Ammon's horn (tissue), 1 donor: ENCODE results near the gene FADS1.

Experiments used
- DNase-seq: peaks from one replicate; pipeline ENCODE4 v3.0.0-alpha.2; 2016; ENCODE audit warnings: low spot score

FADS1 gene

GRCh38 chr11:61826930-61827570, 10.2 kb upstream of the FADS1 start:
- peak; percentile 68 for DNase-seq

- no peak for DNase-seq
Observed at GRCh38 chr11:61820174-61820573, 3.4 kb upstream of the FADS1 start.

DNA sequence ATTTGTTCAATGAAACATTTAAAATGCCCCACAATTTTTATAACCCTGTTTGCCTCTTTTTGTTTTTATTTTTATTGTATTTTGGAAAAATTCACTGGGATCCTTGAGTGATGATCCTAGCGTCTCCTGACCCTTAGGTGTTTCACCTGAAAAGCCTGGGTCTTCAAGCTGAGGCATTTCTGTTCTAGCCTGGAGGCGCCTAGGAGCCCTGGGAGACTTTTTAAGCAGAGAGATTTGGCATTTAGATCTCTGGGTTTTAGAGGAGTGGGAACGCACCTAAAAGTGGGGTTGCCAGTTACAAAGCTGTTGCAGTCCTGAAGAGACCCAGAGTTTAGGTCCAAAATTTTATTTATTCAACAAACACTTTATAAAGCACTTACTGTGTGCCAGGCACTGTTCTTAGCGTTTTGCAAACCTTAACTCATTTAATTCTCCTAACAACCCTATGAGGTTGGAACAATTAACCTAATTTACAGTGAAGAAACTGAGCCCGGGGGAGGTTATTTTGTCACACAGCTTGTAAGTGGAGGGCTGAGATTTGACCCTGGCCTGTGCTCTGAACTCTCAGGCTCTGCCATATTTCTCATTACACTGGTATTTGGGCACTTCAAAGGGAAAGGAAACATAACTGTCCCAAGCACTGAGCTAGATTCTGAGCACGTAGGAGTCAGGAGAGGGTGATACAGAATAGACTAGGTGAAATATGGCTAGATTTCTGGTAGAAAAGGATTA, 834 bp upstream of the FADS1 start:
- no peak for DNase-seq

DNA sequence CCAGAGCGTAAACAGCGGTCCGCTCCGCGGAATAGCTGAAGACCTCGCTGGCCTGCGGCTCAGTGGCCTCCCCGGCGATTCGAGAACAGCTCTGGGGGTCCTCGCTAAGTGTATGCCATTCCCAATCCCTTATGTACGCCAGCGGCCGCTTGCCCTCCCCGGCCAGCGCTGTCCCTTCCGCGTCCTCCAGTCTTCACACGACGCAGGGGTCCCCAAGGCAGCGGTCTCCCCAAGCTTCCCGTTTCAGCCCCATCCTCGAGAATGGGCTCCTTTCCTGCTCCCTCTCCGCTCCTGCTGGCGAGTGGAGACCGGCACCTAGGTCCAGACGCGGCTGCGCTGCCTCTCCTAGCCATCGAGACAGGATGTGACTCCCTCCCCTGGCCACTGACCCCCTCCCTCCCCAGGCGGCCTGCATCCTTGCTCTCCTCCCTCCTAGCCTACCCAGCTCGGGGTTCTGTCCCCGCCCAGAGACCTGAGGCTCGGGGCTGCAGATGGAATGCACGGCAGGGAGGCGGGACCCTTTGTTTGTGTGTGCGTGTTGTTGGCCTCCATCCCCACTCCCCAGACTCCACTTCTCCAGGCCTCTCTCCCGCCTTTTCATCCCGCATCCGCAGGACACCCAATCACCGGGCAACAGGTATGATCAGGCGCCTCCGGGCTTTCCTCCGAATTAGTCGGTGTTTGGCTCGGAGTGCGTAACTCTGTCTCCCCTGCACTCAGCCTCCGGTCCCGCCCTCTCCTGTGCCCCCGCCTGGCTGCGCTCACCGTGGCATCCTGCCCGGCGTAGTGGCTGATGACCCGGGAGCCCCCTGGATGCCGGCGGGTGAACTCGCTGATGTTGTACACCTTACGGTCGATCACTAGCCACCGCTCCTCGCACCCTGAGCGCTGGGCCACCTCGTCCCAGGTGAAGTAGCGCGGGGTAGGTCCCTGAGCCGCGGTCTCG, 740 bp downstream of the FADS1 start:
- peak; percentile 66 for DNase-seq

DNA sequence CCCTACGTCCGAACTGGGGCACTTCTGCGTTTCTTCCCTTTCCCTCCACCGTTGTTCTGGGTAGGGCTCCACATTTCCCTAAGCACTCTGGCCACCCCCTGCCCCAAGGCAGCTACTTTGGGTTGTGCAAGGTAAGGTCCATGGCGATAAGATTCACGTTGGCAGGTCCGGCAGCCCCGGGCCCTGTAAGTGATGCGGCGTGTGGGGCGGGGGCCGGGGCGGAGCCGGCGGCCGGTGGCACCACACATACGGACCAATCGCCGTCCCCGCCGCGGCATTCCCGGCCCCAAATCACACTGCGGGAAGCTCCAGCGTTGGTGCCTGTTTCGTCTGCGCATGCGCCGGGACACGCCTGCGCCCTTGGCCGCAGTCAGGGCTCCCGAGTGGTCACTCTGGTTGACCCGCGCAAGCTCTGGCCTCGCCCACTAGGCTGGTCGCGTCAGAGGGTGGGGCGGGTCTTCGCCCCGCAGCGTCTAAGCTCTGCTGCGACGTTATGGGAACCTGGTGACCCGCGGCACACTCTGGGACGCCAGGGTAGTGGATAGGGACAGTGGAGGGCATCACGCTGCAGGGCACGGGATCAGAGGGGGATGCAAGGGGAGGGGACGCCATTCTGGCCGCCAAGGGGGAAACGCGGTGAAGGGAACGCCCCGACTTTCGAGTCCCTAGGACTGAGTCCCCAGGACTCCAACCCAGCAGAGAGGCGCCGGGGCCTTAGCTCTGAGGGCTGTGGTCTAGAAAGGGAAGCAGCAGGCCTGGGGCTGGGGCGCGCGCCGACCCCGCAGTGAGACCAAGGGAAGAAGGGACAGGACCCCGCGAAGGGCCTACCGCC, 1.6 kb downstream of the FADS1 start:
- DNase-seq, result peak; percentile 98

DNA sequence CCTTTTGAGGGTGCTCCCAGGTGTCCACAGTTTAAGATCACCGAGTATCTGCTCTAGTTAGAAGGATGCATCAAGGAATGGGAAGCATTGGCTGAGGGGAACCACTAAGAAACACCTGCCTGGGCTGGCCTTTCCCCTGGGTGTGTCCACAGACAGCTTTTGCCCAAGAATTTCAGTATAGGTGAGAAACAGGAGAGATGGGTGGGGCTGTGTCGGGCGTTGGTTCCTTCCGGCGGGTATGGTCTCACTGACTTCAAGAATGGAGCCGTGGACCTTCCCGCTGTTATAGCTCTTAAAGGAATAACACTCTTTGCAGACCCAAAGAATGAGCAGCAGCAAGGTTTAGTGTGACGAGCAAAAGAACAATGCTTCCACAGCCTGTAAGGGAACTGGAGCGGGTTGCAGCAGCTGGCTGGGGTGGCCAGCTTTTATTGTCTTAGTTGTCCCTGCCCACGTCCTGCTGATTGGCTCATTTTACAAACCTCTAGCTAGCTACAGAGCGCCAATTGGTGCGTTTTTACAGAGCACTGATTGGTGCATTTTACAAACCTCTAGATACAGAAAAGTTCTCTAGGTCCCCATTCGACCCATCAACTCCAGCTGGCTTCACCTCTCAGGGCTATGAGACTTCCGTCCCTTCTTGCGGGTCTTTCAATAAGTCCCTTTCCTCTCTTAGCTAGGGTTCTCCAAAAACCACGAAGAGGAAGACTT, 2.4 kb downstream of the FADS1 start:
- peak; percentile 78 for DNase-seq

DNA sequence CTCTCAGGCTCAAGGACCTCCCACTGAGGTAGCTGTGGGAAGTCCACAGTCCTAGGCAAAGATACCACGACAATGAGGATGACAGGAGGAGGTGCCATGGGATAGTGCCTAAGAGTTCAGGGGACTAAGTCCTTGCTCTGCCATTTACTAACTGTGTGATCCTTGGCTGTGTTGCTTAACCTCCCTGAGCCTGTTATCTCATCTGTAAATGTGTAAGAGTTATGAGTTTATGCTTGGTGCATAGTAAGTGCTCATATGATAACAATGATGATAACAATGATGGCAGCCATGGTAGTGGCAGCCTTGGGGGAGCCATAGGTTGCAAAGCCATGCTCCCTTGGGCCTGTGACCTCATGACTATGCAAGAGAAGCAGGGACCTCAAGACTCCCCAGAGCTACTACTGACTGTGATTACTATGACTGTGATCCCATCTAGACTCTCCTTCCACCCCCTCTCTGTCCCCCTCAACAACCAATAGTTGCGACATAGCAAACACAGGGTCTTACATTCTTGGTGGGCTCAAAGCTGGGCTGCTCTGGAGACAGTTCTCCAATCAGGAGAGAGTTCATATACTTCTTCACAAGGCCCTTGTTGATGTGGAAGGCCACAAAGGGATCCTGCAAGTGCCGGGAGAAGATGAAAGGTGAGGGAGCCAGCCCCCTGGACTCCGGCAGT, 3.9 kb downstream of the FADS1 start:
- no peak for DNase-seq

GRCh38 chr11:61811831-61812230, 5.0 kb downstream of the FADS1 start:
- no peak for DNase-seq

DNA sequence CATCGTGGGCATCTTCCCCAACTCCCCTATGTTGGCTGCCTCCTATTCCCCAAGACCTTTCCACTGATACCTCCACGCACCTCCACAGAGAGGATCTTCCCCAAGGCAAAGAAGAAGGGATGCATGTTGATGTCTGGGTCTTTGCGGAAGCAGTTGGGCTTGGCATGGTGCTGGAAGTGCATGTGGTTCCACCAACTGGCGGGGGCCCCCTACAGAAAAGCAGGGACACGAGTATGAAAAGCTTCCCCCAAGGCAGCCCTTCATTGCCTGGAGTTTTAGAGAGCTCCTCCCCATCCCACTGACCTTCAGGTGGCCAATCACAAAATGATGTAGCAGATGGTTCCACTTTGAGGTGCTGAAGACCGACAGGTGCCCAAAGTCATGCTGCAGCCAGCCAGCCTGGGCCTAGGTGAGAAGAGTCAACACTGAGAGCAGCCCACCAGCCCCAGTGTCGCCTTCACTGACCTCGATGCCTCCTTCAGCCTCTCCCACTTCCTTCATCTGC, 6.1 kb downstream of the FADS1 start:
- DNase-seq, result no peak

- DNase-seq, result no peak
Observed at GRCh38 chr11:61806785-61807184, 10.0 kb downstream of the FADS1 start.

- no peak for DNase-seq
Observed at GRCh38 chr11:61805146-61805545, 11.7 kb downstream of the FADS1 start.

GRCh38 chr11:61803889-61804647, 12.7 kb downstream of the FADS1 start:
- DNase-seq, result no peak

DNA sequence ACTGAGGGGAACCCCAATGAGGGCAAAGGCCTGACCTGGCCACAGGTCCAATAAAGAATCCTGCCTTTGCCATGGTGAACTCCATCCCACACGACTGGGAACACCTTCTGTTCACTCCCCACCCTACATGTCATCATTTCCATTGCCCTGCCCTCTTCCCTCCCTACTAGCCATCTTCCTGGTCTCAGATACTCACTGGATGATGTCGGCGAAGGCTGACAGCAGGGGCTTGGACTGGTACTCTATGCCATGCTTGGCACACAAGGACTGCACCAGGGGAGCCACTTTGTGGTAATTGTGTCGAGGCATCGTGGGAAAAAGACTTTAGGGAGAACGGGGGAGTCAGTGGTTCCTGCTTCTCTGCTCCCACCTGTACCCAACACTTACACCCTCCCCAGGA, 14.2 kb downstream of the FADS1 start:
- no peak for DNase-seq

DNA sequence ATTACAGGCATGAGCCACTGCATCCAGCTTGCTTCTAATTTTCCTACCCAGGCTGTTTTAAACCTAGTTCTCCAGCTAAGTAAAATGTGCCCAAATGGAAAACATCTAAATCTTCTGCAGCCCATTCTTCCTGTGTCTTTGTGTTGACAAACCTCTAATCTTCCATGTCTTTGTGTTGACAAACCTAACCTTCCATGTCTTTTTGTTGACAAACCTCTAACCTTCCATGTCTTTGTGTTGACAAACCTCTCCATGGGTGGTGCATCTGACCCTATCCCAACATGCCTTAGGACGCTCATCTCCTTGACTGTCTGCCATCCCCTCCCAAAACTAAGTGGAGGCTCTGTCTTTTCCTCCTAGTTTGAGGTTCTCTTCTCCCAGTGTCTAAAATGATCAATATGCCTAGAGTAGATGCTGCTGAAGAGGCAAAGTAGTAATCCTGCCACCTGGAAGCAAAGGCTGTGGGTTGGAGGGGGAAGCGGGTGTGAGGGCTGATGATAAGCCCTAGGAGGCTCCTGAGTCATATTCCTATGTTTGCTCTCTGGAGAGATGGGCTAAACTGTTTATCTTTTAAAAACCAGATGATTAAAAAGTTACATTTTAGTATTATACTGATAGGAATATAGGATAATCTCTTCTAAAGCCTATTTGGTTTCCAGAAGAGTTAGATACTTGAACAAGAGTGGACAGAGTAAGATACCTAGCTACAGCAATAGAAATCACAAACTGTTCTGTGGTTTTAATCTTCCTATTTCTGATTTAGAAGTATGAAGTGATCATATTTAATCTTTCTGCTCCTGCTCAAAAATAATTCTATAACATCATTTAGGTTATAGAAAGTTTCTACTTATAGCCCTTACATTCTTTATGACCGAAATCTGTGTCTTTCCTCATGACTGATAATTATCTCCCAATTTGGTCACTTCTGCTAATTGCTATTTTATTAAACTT, 16.2 kb downstream of the FADS1 start:
- no peak for DNase-seq

GRCh38 chr11:61799665-61800284, 17.0 kb downstream of the FADS1 start:
- no peak for DNase-seq

- peak; percentile 95 for DNase-seq
Observed at GRCh38 chr11:61797263-61797944, 19.4 kb downstream of the FADS1 start.

GRCh38 chr11:61795876-61796526, 20.8 kb downstream of the FADS1 start:
- no peak for DNase-seq
